HepG2 (cell line): ENCODE data around the gene HIGD1C. TPM values are rescaled to one million over a fixed set of nuclear protein-coding genes. Genes with fewer than 3 reads are reported as not detected.

Source experiments
- ATAC-seq: fragments of 200-7000 bp; cut with Tn5 transposase; 3 replicates; pipeline ENCODE4 v1.9.1; 2020; ENCODE audit warnings: mild to moderate bottlenecking, moderate library complexity
- BruUV-seq: library from RNA; stranded (reverse); fragments of 400-500 nt; replicated peaks from 2 replicates; lab custom pipeline; 2021; lab: Mats Ljungman, UMichigan
- CTCF ChIA-PET: fragments of 300-600 bp; formaldehyde crosslinking; extraction: SDS; loops from one replicate; lab custom pipeline; 2021; ENCODE audit warnings: low total read pairs, inconsistent platforms, low intra/inter-chr PET ratio; lab: Yijun Ruan, JAX
- POLR2A ChIA-PET: fragments of 350-600 bp; sonication (Branson Sonifier 250); formaldehyde crosslinking; loops from one replicate; lab custom pipeline; 2020; ENCODE audit warnings: antibody characterized with exemption, inconsistent platforms; lab: Yijun Ruan, JAX
- DNase-seq: peaks from one replicate; pipeline ENCODE4 v3.0.0-alpha.2; 2015; ENCODE audit warnings: low spot score
- FAIRE-seq: peaks from 3 replicates; lab custom pipeline; 2011; peaks lifted over from hg19 to GRCh38; lab: Jason Lieb, UNC
- H2AFZ ChIP-seq: one replicate; pipeline ENCODE4 v1.6.1; 2011; ENCODE audit warnings: low read length, inconsistent platforms
- H3K27ac ChIP-seq: fragments of 300-600 bp; 3 replicates; pipeline ENCODE4 v1.8.0; 2011; ENCODE audit warnings: mixed run types, mild to moderate bottlenecking, mixed read lengths, low read length, inconsistent platforms; ENCODE audit not compliant: insufficient read depth; ENCODE audit errors: extremely low read length
- H3K27me3 ChIP-seq, 2 experiments: fragments of 200-600 bp in 1 of 2; 2 replicates in 1 of 2; 3 replicates in 1 of 2; pipeline versions ENCODE4 v1.6.0 to v1.8.0; 2011; ENCODE audit warnings: low read length in 2 of 2, mild to moderate bottlenecking in 2 of 2, moderate library complexity in 2 of 2, inconsistent platforms in 1 of 2; ENCODE audit not compliant: insufficient read depth in 2 of 2, control insufficient read depth in 1 of 2
- H3K36me3 ChIP-seq, 2 experiments: fragments of 200-600 bp in 1 of 2; replicated peaks in 1 of 2; 2 replicates in 1 of 2; 3 replicates in 1 of 2; pipeline versions ENCODE4 v1.5.1 to v1.8.0; 2011; ENCODE audit warnings: low read length in 2 of 2, inconsistent platforms in 1 of 2; ENCODE audit not compliant: insufficient read depth in 2 of 2, control insufficient read depth in 1 of 2
- H3K4me1 ChIP-seq: 2 replicates; pipeline ENCODE4 v1.5.1; 2012; ENCODE audit warnings: low read length, inconsistent platforms; ENCODE audit not compliant: insufficient read depth
- H3K4me2 ChIP-seq: 2 replicates; pipeline ENCODE4 v1.6.0; 2011; ENCODE audit warnings: low read depth, low read length, inconsistent platforms
- H3K4me3 ChIP-seq, 3 experiments: fragments of 200-600 bp in 1 of 3; sonication (generic), shearing (Covaris generic) in 1 of 3; replicated peaks in 1 of 3; 2 replicates each; pipeline ENCODE4 v1.5.1; 2011 to 2016; ENCODE audit warnings: low read length in 3 of 3, inconsistent platforms in 2 of 3, low read depth in 2 of 3, mild to moderate bottlenecking in 2 of 3, control low read depth in 1 of 3, mixed read lengths in 1 of 3; ENCODE audit not compliant: insufficient read depth in 1 of 3
- H3K79me2 ChIP-seq: one replicate; pipeline ENCODE4 v1.6.1; 2011; ENCODE audit warnings: low read length, inconsistent platforms; ENCODE audit not compliant: insufficient read depth
- H3K9ac ChIP-seq: 2 replicates; pipeline ENCODE4 v1.6.0; 2011; ENCODE audit warnings: mild to moderate bottlenecking, low read depth, low read length, inconsistent platforms; ENCODE audit not compliant: insufficient read depth
- H3K9me3 ChIP-seq: 2 replicates; pipeline ENCODE4 v1.5.1; 2012; ENCODE audit warnings: mild to moderate bottlenecking, low read length
- H4K20me1 ChIP-seq: 2 replicates; pipeline ENCODE4 v1.6.0; 2011; ENCODE audit warnings: inconsistent platforms, mild to moderate bottlenecking, low read length, moderate library complexity; ENCODE audit not compliant: insufficient read depth
- BRD4 ChIP-seq: sonication (generic); formaldehyde crosslinking; IDR thresholded peaks from 2 replicates; pipeline ENCODE4 v1.4.0; 2020; ENCODE audit warnings: missing genetic modification reagents
- ELK4 ChIP-seq: sonication (generic); formaldehyde crosslinking; IDR thresholded peaks from 2 replicates; pipeline ENCODE4 v1.9.0; 2021; ENCODE audit warnings: missing genetic modification reagents, borderline replicate concordance
- FOXK1 ChIP-seq: sonication (generic); formaldehyde crosslinking; IDR thresholded peaks from 2 replicates; pipeline ENCODE4 v1.4.0; 2020; ENCODE audit warnings: low read depth, missing genetic modification reagents, borderline replicate concordance
- GABPB1 ChIP-seq: IDR thresholded peaks from 2 replicates; pipeline ENCODE4 v1.6.1; 2016; ENCODE audit warnings: mild to moderate bottlenecking, missing genetic modification reagents, moderate library complexity, missing compliant biosample characterization
- HNF4A ChIP-seq: sonication (generic); formaldehyde crosslinking; IDR thresholded peaks from 2 replicates; pipeline ENCODE4 v1.4.0; 2020; ENCODE audit warnings: missing genetic modification reagents
- IKZF1 ChIP-seq: fragments of 450-650 bp; IDR thresholded peaks from 2 replicates; pipeline ENCODE4 v1.7.1; 2016
- POLR2A ChIP-seq, 2 experiments: IDR thresholded peaks; 2 replicates each; pipeline ENCODE4 v1.6.1; 2011; ENCODE audit warnings: low read depth in 2 of 2, low read length in 2 of 2, mild to moderate bottlenecking in 1 of 2, moderate library complexity in 1 of 2; ENCODE audit not compliant: insufficient read depth in 1 of 2
- POLR2G ChIP-seq: fragments of 200-400 bp; formaldehyde crosslinking; IDR thresholded peaks from 2 replicates; pipeline ENCODE4 v1.6.1; 2018; ENCODE audit warnings: mild to moderate bottlenecking, low read depth, low read length, moderate library complexity
- PRDM10 ChIP-seq: sonication (generic); formaldehyde crosslinking; IDR thresholded peaks from 2 replicates; pipeline ENCODE4 v1.4.0; 2020; ENCODE audit warnings: low read depth, missing genetic modification reagents
- TAF1 ChIP-seq: sonication (generic); formaldehyde crosslinking; IDR thresholded peaks from 2 replicates; pipeline ENCODE4 v1.4.0; 2020; ENCODE audit warnings: missing genetic modification reagents
- TFE3 ChIP-seq: IDR thresholded peaks from 2 replicates; pipeline ENCODE4 v1.6.1; 2016
- WGBS: methylation state at CpG from one replicate; pipeline ENCODE4 v1.1.6; 2017; ENCODE audit warnings: low lambda C conversion rate; 5-methylcytosine and 5-hydroxymethylcytosine counted together
- in situ Hi-C: cut with HindIII; loops from 2 replicates; pipeline ENCODE4 v1.10.0; 2017; ENCODE audit warnings: low pct_unique_long_range_greater_than_20kb; ENCODE audit not compliant: extremely low pct_ligation_motif_present
- intact Hi-C: fragments of 100-400 bp; cut with micrococcal nuclease; formaldehyde crosslinking; loops from one replicate; pipeline ENCODE4 v1.10.0; 2022; ENCODE audit not compliant: unreplicated experiment
- polyA plus RNA-seq, 8 experiments: library from polyadenylated mRNA; depleted of rRNA in 3 of 8; stranded (reverse) in 7 of 8; unstranded in 1 of 8; fragments of >200 nt; fragmentation: Illumina TruSeq in 4 of 8; extraction: Trizol in 4 of 8; gene quantifications; 2 replicates each; pipeline versions ENCODE4 v1.2.1 to v1.2.3, GENCODE V29; 2011 to 2016; ENCODE audit warnings: low read depth in 4 of 8, missing spikeins in 1 of 8, mixed read lengths in 1 of 8; ENCODE audit not compliant: insufficient read depth in 1 of 8
- total RNA-seq, 5 experiments: library from RNA; depleted of rRNA; stranded (reverse); fragments of >200 nt; fragmentation: Illumina TruSeq; extraction: Trizol; gene quantifications; 2 replicates each; pipeline ENCODE4 v1.2.3, GENCODE V29; 2016; ENCODE audit warnings: low read depth in 1 of 5

HIGD1C gene
- total and polyA plus RNA-seq, 2 of the 13 experiments (the other 11 are each of a cell fraction or from before 2014, with no cell fraction given): not detected

DNA sequence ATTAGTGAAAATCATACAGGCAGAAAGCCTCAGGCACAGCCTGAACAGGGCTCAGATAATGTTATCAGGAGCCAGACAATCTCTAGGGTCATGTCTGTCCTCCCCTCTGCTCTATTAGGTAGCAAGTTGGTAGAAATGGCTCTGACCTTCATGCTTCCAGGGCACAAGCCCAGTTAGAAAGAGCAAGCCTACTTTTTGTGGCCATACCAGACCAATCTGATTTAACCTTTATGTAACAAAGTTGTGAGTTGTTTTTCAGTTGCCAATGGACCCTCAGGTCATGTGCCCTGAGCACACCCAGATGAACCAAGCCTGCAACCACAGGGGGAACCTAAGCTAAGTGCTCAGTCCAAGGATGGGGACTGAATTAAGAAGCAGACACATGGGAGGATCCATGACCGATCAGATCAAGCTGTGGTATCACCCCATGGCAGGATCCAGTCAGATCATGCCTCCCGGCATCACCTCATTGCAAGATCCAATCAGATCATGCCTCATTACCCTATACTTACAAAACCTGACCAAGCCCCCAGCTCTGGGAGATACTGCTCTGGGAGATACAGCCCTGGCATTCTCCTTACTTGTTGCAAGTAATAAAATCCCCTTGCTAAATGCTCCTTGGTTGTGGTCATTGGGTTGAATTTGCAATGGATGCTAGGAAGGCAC, 18.8 kb upstream of the HIGD1C start:
- no TSS peak for BruUV-seq
- Histone ChIP-seq H3K9ac (peak overlapping the region; percentile 68), H3K4me3 (no peak overlapping the region; a peak in 1 of 6 replicates), H4K20me1 (no peaks in the 10 kb centered on the region), H3K79me2 (peaks cover 22% of the 10 kb centered on the region), H3K4me1 (peaks cover 82% of the 10 kb centered on the region), H3K27me3 (no peaks in the 10 kb centered on the region), H3K36me3 (peaks cover 1 to 4% of the 10 kb centered on the region in 2 experiments; a peak in 4 of 5 replicates), H3K27ac (peak overlapping the region; percentile 93), H3K4me2 (peak overlapping the region; percentile 60), H2AFZ (no peak overlapping the region), H3K9me3 (no peaks in the 10 kb centered on the region)
- DNase-seq (peak; percentile 70), ATAC-seq (peak; percentile 81), FAIRE-seq (peak; percentile 82)
- ChIA-PET CTCF (no interaction called here), POLR2A (interaction anchor here (0.6 to 3.4 kb wide), 10 partner anchors 10 to 169 kb away, joined by 3 to 46 read pairs (median 6); partner anchors contain the start of gene SLC11A2)
- WGBS: 100% methylated on average over 2 of the region's 2 CpGs
- in situ Hi-C loops: no loop called here
- intact Hi-C loops: loop anchor here (5.0 kb wide), 1 partner anchor 1976 kb away; the partner anchor contains the start of gene ARF3
- peak; percentile 59 for TF ChIP-seq TFE3 (CRISPR knock-in tag)
- TF ChIP-seq GABPB1 (CRISPR knock-in tag): peak; percentile 11; the same call in 1 of the 2 replicates
- peak; percentile 57 for TF ChIP-seq POLR2G
- TF ChIP-seq POLR2A (IDR thresholded peaks at IDR 0.05; ENCODE audit: insufficient read depth in 1 of 2, low read depth in 2 of 2, low read length in 2 of 2): peak; percentile 70 to 79
- 0 out of 2 replicates have a peak, but pooled peaks have one; percentile 9 for TF ChIP-seq BRD4 (CRISPR knock-in tag)
- no peak for TF ChIP-seq ELK4 (CRISPR knock-in tag)
- 0 out of 2 replicates have a peak, but pooled peaks have one; percentile 22 for TF ChIP-seq FOXK1 (CRISPR knock-in tag)
- TF ChIP-seq PRDM10 (CRISPR knock-in tag): peak; percentile 87
- TF ChIP-seq IKZF1: no peak
- TF ChIP-seq HNF4A (CRISPR knock-in tag): peak; percentile 61
- TF ChIP-seq TAF1 (CRISPR knock-in tag): peak; percentile 58; the same call in 1 of the 2 replicates
